Stimulated activated CD8-positive, alpha-beta memory T cell treated with anti-CD3 and anti-CD28 coated beads, Interleukin-15, amount 100 ng/mL, for 24 hours (primary cell): ENCODE measurements around the gene DPP10.

Experiments
- DNase-seq: peaks from one replicate; pipeline ENCODE4 v3.0.0-alpha.2; 2020; ENCODE audit warnings: low read depth

Gene DPP10

DNA sequence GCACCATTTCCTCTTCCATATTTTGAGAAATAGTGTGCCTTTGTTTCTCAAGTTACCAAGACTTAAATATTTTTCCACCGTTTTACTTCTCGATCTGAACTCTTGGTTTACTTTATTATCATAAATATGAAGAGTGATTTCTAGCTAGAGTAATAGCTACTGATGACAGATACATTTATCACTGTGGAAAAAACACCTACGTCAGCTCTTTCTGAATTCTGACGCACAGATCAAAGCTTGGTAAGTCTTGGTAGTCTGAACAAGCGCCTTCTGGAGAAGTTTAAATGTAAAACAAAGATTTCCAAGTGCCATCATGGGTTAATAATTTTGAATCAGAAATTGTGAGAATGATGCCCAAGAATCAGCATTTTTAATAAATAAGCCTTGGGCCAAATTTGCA is 367.7 kb downstream of the DPP10 start:
- DNase-seq = no peak

DNA sequence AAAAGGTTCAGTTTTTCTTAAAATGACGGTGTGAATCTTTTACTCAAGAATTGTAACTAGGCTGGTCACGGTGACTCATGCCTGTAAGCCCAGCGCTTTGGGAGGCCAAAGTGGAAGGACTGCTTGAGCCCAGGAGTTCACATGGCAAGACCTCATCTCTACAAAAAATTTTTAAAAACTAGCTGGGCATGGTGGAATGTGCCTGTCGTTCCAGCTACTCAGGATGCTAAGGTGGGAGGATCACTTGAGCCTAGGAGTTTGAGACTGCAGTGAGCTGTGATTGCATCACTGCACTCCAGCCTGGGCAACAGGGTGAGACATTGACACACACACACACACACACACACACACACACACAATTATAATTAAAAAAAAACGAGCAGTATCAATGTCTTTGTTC is 369.8 kb downstream of the DPP10 start:
- DNase-seq = no peak

GRCh38 chr2:114814355-114814754 is 371.9 kb downstream of the DPP10 start:
- DNase-seq = no peak

DNA sequence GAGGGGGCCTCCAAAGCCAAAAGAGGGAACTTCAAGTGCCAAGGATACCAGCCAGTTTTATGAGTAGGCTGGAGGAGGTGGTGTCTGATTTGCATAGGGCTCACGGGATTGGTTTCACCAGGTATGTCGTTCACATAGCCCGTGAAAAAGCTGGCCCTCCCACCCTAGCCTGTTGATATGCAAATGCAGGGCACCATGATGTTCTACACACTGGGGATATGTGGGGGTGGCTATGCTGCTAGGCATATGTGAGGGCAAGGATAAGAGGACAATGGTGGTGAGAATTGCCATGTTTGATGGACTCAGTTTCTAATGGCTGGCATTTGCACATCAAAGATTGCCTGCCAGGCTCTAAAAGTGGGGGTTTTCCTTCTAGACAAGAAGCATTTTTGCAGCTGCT is 378.6 kb downstream of the DPP10 start:
- DNase-seq = no peak

- no peak for DNase-seq
Measured at GRCh38 chr2:114843963-114844362, 401.5 kb downstream of the DPP10 start.

- DNase-seq = no peak
Measured at GRCh38 chr2:114857196-114857595, 414.8 kb downstream of the DPP10 start.

DNA sequence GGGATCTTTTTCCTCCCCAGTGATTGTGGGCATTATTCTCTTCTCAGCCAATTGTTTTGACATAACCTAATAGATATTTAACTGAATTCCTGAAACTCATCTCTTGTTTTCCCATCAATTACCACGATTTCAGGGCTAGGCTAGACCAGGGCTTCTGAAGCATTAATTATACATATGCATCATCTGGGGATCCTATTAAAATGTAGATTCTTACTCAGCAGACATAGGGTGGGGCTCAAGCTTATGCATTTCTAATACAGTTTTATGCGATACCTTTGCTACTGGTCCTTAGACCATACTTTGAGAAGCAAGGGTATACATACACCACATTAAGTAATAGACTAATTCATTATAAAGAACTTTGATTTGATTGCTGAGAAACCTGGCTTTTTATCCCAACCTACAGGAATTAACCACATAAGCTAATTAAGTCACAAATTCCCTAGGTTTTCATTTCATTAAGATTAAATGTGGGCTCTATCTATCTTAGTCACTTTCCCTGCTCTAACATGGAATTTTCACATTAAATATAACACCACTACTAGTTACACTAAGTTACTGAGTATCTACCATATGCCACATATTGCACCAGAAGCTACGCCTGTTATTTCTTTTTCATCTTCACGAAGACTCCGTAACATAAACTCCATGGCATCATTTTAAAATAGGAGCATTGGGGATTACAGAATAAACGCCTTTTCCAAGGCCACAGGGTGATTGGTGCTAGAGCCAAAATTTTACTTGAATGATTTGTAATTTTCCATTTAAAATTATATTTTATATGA is 417.5 kb downstream of the DPP10 start:
- DNase-seq = no peak

DNA sequence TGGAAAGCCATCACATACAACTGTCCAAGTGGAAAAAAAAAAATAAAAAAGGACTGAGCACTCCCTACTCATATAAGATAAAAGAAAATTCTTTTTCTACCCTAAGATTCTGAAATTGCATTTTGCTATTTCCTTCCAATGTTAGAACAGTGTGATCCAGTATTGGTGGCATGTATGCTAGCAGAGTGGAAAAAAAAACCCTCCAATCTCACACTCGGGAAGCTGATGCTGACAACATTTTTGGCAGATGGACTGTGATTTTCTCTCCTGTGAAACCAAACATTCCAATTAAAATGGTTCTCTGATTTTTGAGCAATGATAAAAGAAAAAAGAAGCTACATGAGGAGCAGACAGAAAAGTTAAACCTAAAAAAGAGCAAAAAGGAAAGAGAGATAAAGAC is 419.8 kb downstream of the DPP10 start:
- DNase-seq = no peak

- DNase-seq = no peak
Measured at GRCh38 chr2:114864901-114865300, 422.5 kb downstream of the DPP10 start.

DNA sequence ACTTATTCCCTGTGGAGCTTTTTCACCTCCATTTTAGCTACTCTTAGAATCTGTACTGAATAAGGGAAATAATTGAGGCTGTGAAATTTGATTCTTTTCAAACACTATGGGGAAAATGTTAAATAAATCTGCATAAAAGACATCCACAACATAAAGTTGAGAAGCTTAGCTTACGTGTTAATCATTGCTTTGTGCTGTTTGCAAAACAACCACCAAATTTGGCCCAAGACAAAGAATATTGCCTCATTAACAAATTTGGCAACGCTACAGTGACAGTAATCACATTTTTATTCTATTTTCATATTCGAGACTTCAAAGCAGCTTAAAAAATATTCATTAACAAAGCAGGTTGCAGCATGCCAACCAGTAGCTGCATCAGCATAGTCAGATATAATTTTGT is 437.6 kb downstream of the DPP10 start:
- DNase-seq = no peak

DNA sequence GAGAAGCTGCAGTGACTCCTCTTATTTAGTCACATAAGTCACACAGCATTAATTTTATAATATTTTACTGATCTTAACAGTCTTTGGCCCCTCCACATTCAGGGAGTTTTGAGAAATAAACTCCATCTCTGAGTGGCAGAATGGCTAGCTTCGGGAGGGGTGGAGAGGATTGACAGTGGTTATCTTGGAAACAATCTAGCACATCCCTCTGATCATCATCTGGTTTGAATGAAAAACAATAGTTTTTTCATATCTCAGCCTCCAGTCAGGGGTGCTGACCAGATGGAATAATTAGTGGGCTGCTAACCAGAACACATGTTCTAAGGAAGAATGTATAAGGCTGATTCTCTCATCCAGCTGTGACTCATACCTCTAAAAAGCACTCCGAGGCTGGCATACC is 477.5 kb downstream of the DPP10 start:
- no peak for DNase-seq

DNA sequence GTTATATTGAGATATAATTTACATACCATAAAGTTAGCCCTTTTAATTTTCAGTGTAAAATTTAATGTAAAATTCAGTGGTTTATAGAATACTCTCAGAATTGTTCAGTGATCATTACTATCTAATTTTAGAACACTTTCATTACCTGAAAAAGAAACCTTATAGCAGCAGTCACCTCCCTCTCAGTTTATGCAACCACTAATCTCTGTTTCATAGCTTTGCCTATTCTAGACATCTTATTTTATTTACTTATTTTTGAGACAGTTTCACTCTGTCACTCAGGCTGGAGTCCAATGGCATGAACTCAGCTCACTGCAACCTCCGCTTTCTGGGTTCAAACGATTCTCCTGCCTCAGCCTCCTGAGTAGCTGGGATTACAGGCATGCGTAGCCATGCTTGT is 479.6 kb downstream of the DPP10 start:
- no peak for DNase-seq

- DNase-seq = no peak
Measured at GRCh38 chr2:114925296-114926255, 483.1 kb downstream of the DPP10 start.

DNA sequence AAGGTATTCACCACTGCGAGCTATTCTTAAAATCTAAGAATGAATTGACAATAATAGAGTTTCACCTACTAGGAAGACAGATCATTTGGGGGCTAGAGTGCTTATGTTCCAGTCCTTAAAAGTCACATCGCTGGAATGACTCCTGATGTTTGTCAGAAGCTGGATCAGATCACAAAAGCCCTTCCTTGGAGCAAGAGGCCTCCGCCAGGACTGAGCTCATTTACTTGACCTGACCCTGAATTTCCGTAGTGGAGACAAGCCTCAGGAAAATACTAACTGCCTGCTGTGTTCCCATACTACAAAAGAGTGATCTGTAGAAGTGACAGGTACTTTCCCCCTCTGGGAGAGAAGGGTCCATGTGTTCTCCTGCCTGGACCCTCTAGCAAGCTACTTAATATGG is 483.9 kb downstream of the DPP10 start:
- no peak for DNase-seq

DNA sequence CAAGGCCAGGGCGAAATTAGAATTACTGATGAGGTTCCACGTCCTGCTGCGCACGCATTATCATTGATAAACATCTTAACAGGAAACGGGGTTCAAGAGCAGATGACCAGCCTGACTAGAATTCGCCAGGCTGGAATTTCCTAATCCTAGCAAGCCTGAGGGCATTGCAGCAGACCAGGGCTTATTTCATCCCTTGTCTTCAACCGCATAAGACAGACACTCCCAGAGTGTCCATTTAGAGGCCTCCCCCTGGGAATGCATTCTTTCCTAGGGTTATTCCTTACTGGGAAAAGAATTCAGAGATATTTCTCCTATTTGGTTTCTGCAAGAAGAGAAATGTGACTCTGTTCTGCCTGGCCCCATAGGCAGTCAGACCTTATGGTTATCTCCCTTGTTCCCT is 486.8 kb downstream of the DPP10 start:
- no peak for DNase-seq

- no peak for DNase-seq
Measured at GRCh38 chr2:114933671-114934241, 491.3 kb downstream of the DPP10 start.

DNA sequence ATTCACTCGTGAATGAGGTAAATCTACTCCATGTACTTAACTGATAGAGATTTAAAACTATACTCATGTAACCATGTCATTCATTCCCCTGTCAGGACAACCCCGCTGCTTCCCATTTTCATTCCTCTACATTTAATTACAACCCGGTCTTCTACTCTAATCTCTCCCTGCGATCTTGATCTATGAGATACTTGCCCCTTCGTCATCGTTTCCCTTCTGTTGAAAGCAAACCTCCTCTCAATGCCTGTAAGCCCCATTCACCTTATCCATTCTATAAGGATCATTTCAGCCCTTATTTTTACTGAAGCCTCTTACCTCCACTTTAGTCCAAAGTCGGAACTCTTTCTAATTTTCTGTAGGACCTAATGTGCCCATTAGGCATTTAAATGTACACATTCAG is 492.6 kb downstream of the DPP10 start:
- no peak for DNase-seq

GRCh38 chr2:114937366-114937930 is 495.0 kb downstream of the DPP10 start:
- no peak for DNase-seq

DNA sequence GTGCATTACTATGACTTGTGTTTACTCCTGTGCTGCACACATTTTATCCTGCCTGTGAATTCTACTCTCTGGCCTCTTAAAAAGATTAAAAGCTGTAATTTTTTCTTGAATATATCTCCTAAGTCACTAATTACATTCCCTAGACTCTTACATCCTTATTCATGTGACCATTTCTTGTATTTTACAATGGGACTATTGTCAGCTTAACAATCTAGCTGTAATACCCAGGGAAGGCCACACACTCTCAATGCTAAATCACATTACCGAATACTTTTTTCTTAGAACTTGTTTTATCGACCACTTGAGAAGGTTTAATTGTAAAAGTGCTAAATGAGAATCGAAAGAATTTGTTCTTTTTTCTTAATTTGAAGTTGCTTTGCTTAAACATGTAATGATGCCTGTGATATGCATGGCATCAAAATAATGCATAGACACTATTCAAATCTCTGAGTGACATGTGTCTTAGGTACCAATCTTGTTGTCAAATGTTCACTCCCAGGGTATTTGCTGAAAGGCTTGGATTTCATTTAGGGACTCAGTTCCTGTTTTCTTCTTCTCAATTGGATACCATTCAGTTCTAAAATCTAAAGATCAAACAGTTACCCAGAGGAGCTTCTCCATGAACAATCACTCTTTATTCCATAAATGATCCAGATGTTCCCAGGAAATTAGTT is 498.5 kb downstream of the DPP10 start:
- no peak for DNase-seq

DNA sequence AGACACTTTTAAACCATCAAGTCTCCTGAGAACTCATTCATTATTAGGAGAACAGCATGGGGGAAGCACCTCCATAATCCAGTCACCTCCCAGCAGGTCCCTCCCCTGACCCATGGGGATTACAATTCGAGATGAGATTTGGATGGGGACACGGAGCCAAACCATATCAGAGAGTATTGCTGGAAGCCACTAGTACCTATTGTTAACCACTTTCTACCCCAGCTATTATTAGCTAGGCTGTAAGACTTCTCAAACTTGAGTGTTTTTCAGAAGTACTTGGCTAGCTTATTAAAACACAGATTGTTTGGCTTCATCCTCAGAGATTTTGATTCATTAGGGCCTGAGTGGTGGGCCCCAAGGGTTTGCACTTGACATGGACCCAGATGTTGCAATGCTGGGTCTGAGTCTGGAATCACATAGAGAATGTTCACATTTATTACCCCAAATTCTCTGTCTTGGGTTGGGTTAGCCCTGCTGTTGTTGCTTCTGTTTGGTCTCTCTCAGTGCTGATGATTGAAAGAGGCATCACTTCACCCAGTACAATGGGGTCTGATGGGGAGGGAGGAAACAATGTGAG is 506.9 kb downstream of the DPP10 start:
- DNase-seq = no peak

DNA sequence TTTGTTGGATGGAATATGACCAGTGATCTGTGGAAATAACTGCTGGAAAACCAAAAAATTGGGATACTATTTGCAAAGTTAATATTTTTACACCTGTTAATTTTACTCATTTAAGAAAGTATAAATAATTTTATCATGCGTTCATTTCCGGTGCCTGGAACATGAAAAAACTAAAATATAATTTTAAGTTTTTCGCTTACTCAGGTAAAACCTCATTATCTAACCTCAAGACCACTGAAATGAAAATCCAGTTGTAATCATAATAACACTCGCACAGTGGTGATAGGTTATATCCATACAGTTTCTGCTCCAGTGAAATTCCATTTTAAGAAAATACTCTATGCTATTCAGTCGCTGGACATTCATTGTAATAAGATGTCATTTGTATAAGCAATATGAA is 517.9 kb downstream of the DPP10 start:
- DNase-seq = no peak

- no peak for DNase-seq
Measured at GRCh38 chr2:114962532-114962931, 520.1 kb downstream of the DPP10 start.
